ACC112 (cell line): ENCODE results near the gene MXD1.

Source experiments
- H2AFZ ChIP-seq: fragments of 200-600 bp; sonication (generic); one replicate; pipeline ENCODE4 v1.6.0; 2017; ENCODE audit warnings: antibody characterized with exemption, low read length; ENCODE audit not compliant: unreplicated experiment
- H3K27ac ChIP-seq: fragments of 200-600 bp; sonication (generic); 2 replicates; pipeline ENCODE4 v1.5.1; 2014; ENCODE audit warnings: low read depth, mild to moderate bottlenecking, antibody characterized with exemption, low read length, moderate library complexity
- H3K27me3 ChIP-seq: fragments of 200-600 bp; sonication (generic); 2 replicates; pipeline ENCODE4 v1.6.1; 2014; ENCODE audit warnings: mild to moderate bottlenecking, antibody characterized with exemption, low read length, moderate library complexity, mixed read lengths; ENCODE audit not compliant: insufficient read depth
- H3K36me3 ChIP-seq: fragments of 200-600 bp; sonication (generic); 2 replicates; pipeline ENCODE4 v1.6.1; 2016; ENCODE audit warnings: mild to moderate bottlenecking, antibody characterized with exemption, low read length, moderate library complexity, mixed read lengths; ENCODE audit not compliant: insufficient read depth
- H3K4me1 ChIP-seq: fragments of 200-600 bp; sonication (generic); one replicate; pipeline ENCODE4 v1.6.1; 2016; ENCODE audit warnings: low read length, mixed read lengths; ENCODE audit not compliant: insufficient read depth, unreplicated experiment, control insufficient read depth
- H3K4me3 ChIP-seq: fragments of 200-600 bp; sonication (generic); 2 replicates; pipeline ENCODE4 v1.5.1; 2014; ENCODE audit warnings: mild to moderate bottlenecking, low read depth, low read length
- H3K79me2 ChIP-seq: fragments of 200-600 bp; sonication (generic); one replicate; pipeline ENCODE4 v1.6.0; 2016; ENCODE audit warnings: low read length; ENCODE audit not compliant: control insufficient read depth, unreplicated experiment, insufficient read depth

MXD1 gene

GRCh38 chr2:69954084-69954483 is 39.2 kb downstream of the MXD1 start:
- Histone ChIP-seq H3K79me2 (no peaks in the 10 kb centered on the region), H2AFZ (no peak overlapping the region), H3K36me3 (no peaks in the 10 kb centered on the region), H3K4me3 (no peak overlapping the region), H3K27ac (no peak overlapping the region), H3K4me1 (no peaks in the 10 kb centered on the region), H3K27me3 (peaks cover 30% of the 10 kb centered on the region)

DNA sequence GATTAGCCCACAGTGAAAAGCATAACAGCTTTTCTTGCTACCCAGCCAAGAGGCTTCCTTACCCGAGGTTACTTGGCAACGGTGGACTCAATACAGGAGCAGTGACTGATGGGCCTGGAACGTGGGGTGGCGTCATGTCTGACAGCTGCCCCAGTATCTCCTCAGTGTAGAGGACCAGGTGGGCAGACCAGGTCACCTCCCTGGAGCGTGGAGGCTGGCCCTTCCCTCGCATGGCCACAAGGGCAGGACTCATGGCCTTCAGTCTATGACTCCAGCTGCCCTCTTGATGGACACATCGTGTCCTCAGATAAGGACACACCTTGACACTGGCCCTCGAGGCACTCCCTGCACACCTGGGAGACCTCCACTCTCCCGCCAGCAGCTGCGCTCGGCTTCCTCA is 40.1 kb downstream of the MXD1 start:
- Histone ChIP-seq H2AFZ (no peak overlapping the region), H3K27me3 (peaks cover 36% of the 10 kb centered on the region), H3K27ac (no peak overlapping the region), H3K79me2 (no peaks in the 10 kb centered on the region), H3K36me3 (no peaks in the 10 kb centered on the region), H3K4me1 (no peaks in the 10 kb centered on the region), H3K4me3 (no peak overlapping the region)

GRCh38 chr2:69956475-69956979 is 41.6 kb downstream of the MXD1 start:
- no peak overlapping the region for H3K4me3 ChIP-seq
- H3K4me1 ChIP-seq, result no peaks in the 10 kb centered on the region
- H3K36me3 ChIP-seq, result no peaks in the 10 kb centered on the region
- no peak overlapping the region for H2AFZ ChIP-seq
- no peak overlapping the region for H3K27ac ChIP-seq
- peaks cover 36% of the 10 kb centered on the region for H3K27me3 ChIP-seq
- no peaks in the 10 kb centered on the region for H3K79me2 ChIP-seq

GRCh38 chr2:69957965-69958364 is 43.1 kb downstream of the MXD1 start:
- Histone ChIP-seq H3K27me3 (peaks cover 36% of the 10 kb centered on the region), H3K36me3 (no peaks in the 10 kb centered on the region), H2AFZ (no peak overlapping the region), H3K27ac (no peak overlapping the region), H3K79me2 (no peaks in the 10 kb centered on the region), H3K4me3 (no peak overlapping the region), H3K4me1 (no peaks in the 10 kb centered on the region)

GRCh38 chr2:69958480-69958879 is 43.6 kb downstream of the MXD1 start:
- peaks cover 36% of the 10 kb centered on the region for H3K27me3 ChIP-seq
- no peaks in the 10 kb centered on the region for H3K79me2 ChIP-seq
- no peak overlapping the region for H3K4me3 ChIP-seq
- H2AFZ ChIP-seq, result no peak overlapping the region
- no peak overlapping the region for H3K27ac ChIP-seq
- no peaks in the 10 kb centered on the region for H3K36me3 ChIP-seq
- H3K4me1 ChIP-seq, result no peaks in the 10 kb centered on the region

- no peak overlapping the region for H3K27ac ChIP-seq
- peaks cover 36% of the 10 kb centered on the region for H3K27me3 ChIP-seq
- no peaks in the 10 kb centered on the region for H3K79me2 ChIP-seq
- H3K4me3 ChIP-seq, result no peak overlapping the region
- H3K4me1 ChIP-seq, result no peaks in the 10 kb centered on the region
- no peaks in the 10 kb centered on the region for H3K36me3 ChIP-seq
- H2AFZ ChIP-seq, result no peak overlapping the region
Measured at GRCh38 chr2:69959425-69959824, 44.5 kb downstream of the MXD1 start.

GRCh38 chr2:69960821-69961220 is 45.9 kb downstream of the MXD1 start:
- Histone ChIP-seq H3K27ac (no peak overlapping the region), H3K4me1 (no peaks in the 10 kb centered on the region), H2AFZ (no peak overlapping the region), H3K27me3 (peaks cover 29% of the 10 kb centered on the region), H3K36me3 (no peaks in the 10 kb centered on the region), H3K79me2 (no peaks in the 10 kb centered on the region), H3K4me3 (no peak overlapping the region)

- peaks cover 22% of the 10 kb centered on the region for H3K27me3 ChIP-seq
- H2AFZ ChIP-seq, result no peak within 1 kb of the TSS
- no peaks in the 10 kb centered on the region for H3K36me3 ChIP-seq
- H3K27ac ChIP-seq, result no peak within 1 kb of the TSS
- no peak within 1 kb of the TSS for H3K4me3 ChIP-seq
- H3K79me2 ChIP-seq, result no peaks in the 10 kb centered on the region
- no peaks in the 10 kb centered on the region for H3K4me1 ChIP-seq
Measured at GRCh38 chr2:69961496-69961895, 46.6 kb downstream of the MXD1 start, which contains the start of gene ASPRV1. ASPRV1 (minus strand) TSS chr2:69961631; CDS start chr2:69961436, 195 bp downstream.

- peaks cover 11% of the 10 kb centered on the region for H3K27me3 ChIP-seq
- H3K27ac ChIP-seq, result no peak overlapping the region
- H2AFZ ChIP-seq, result no peak overlapping the region
- no peaks in the 10 kb centered on the region for H3K36me3 ChIP-seq
- no peak overlapping the region for H3K4me3 ChIP-seq
- no peaks in the 10 kb centered on the region for H3K79me2 ChIP-seq
- no peaks in the 10 kb centered on the region for H3K4me1 ChIP-seq
Measured at GRCh38 chr2:69962986-69963730, 48.2 kb downstream of the MXD1 start.

DNA sequence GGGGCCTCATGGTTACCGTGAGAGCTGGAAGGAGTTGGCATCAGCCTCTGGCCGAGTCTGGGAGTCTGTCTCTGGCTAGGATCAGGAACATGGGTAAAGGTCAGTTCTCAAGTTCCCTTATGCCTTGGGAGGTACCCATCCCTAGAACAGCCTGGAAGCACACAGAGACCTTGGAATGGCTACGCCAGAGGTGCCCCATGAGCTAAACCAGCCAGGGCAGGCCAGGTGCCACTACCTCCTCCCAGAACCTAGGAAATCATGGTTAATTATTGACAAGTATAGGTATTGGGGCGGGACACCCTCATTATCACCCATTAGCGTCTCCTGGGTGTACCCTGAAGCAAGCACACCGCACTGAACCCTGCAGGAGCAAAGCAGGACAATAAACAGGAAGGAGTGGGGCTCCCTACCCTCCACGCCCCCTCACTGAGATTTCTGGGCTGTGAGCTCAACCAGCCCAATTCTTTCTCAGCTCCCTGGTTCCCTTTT is 49.5 kb downstream of the MXD1 start:
- Histone ChIP-seq H3K36me3 (no peaks in the 10 kb centered on the region), H3K4me1 (no peaks in the 10 kb centered on the region), H3K4me3 (no peak overlapping the region), H2AFZ (no peak overlapping the region), H3K27me3 (peaks cover 3% of the 10 kb centered on the region; the same call in 1 of the 2 replicates), H3K27ac (no peak overlapping the region), H3K79me2 (no peaks in the 10 kb centered on the region)
